RWPE1 (cell line): ENCODE data around the gene ELANE.
"Not testable (repeated sequence)": the region's sequence is repeated elsewhere in the genome, so short reads cannot be mapped to it uniquely, and the experiment has no call there.

Experiments
- CTCF ChIA-PET: fragments of 350-600 bp; sonication (Branson Sonifier 250); formaldehyde crosslinking; extraction: SDS; loops from one replicate; lab custom pipeline; 2021; lab: Yijun Ruan, JAX
- POLR2A ChIA-PET: fragments of 400-600 bp; formaldehyde crosslinking; extraction: SDS; loops from one replicate; lab custom pipeline; 2020; ENCODE audit warnings: antibody characterized with exemption; ENCODE audit not compliant: low non-redundant PET; lab: Yijun Ruan, JAX
- DNase-seq: peaks from one replicate; pipeline ENCODE4 v3.0.0; 2012; ENCODE audit warnings: low spot score
- H3K27ac ChIP-seq: fragments of 450-650 bp; 2 replicates; pipeline ENCODE4 v1.5.1; 2017
- CTCF ChIP-seq: fragments of 450-650 bp; conservative IDR thresholded peaks from 2 replicates; pipeline ENCODE4 v1.5.1; 2017; ENCODE audit warnings: low read depth, mild to moderate bottlenecking

Gene ELANE

GRCh38 chr19:813219-814151, 38.6 kb upstream of the ELANE start:
- no peak overlapping the region for H3K27ac ChIP-seq
- ChIA-PET POLR2A (no interaction called here), CTCF (no interaction called here)
- no peak for TF ChIP-seq CTCF
- no peak for DNase-seq

- TF ChIP-seq CTCF: no peak
- no peak for DNase-seq
- ChIA-PET POLR2A (no interaction called here), CTCF (no interaction called here)
- peak overlapping the region; percentile 2; the same call in 1 of the 2 replicates for H3K27ac ChIP-seq
Measured at GRCh38 chr19:814152-815078, 37.7 kb upstream of the ELANE start.

- no peak for TF ChIP-seq CTCF
- CTCF ChIA-PET: no interaction called here
- POLR2A ChIA-PET: no interaction called here
- H3K27ac ChIP-seq: peak overlapping the region; percentile 2; the same call in 1 of the 2 replicates
- DNase-seq: no peak
Measured at GRCh38 chr19:815079-815774, 36.9 kb upstream of the ELANE start.

- no peak for DNase-seq
- TF ChIP-seq CTCF: no peak
- POLR2A ChIA-PET: no interaction called here
- CTCF ChIA-PET: no interaction called here
- H3K27ac ChIP-seq: no peak overlapping the region
Measured at GRCh38 chr19:815775-816499, 36.2 kb upstream of the ELANE start.

GRCh38 chr19:816500-816857, 35.6 kb upstream of the ELANE start:
- no peak for DNase-seq
- TF ChIP-seq CTCF: no peak
- ChIA-PET POLR2A (no interaction called here), CTCF (no interaction called here)
- no peak overlapping the region for H3K27ac ChIP-seq

- POLR2A ChIA-PET, H3K27ac ChIP-seq, DNase-seq: not testable (repeated sequence)
- CTCF ChIA-PET: interaction anchor here (0.6 to 0.7 kb wide), 2 partner anchors 17 to 238 kb away, joined by 3 to 4 read pairs; no protein-coding TSS in a partner anchor
Measured at GRCh38 chr19:820212-820611, 31.9 kb upstream of the ELANE start.
